ENCODE data around the gene CALN1. TPM values are rescaled to one million over a fixed set of nuclear protein-coding genes. Genes with fewer than 3 reads are reported as not detected.

CALN1 gene
- total RNA-seq, 4 donors from 2014 or later, result 0.04 TPM; not detected in 3

GRCh38 chr7:71784180-71784579 is 628.0 kb downstream of the CALN1 start:
- no peak for TF ChIP-seq POLR2AphosphoS5 (IDR thresholded peaks at IDR 0.05)
- no peak for TF ChIP-seq CTCF (IDR thresholded peaks at IDR 0.05)
- no peak for TF ChIP-seq POLR2A (IDR thresholded peaks at IDR 0.05)
- no peak for TF ChIP-seq EP300 (IDR thresholded peaks at IDR 0.05)
- H3K27me3 ChIP-seq, result peaks cover 24% of the 10 kb centered on the region
- WGBS, 2 donors (ENCODE audit: low coverage in 1 of 2), result 0% methylated on average over 1 of the region's 3 CpGs; no CpG with 5 or more reads in 1 of the 2 donors
- H3K36me3 ChIP-seq, result no peaks in the 10 kb centered on the region
- H3K4me3 ChIP-seq, result no peak overlapping the region
- peaks cover 0 to 22% (median 0%) of the 10 kb centered on the region in 3 donors for H3K9me3 ChIP-seq
- H3K4me1 ChIP-seq, result no peaks in the 10 kb centered on the region
- ATAC-seq, result no peak
- no peak overlapping the region for H3K27ac ChIP-seq

GRCh38 chr7:71783779-71784178 is 628.4 kb downstream of the CALN1 start:
- no peaks in the 10 kb centered on the region for H3K36me3 ChIP-seq
- peaks cover 0 to 22% (median 0%) of the 10 kb centered on the region in 3 donors for H3K9me3 ChIP-seq
- peaks cover 24% of the 10 kb centered on the region for H3K27me3 ChIP-seq
- no peaks in the 10 kb centered on the region for H3K4me1 ChIP-seq
- no peak for TF ChIP-seq EP300 (IDR thresholded peaks at IDR 0.05)
- TF ChIP-seq CTCF (IDR thresholded peaks at IDR 0.05), result no peak
- no peak for TF ChIP-seq POLR2A (IDR thresholded peaks at IDR 0.05)
- no peak for TF ChIP-seq POLR2AphosphoS5 (IDR thresholded peaks at IDR 0.05)
- no peak overlapping the region for H3K27ac ChIP-seq
- no peak for ATAC-seq
- 55 to 83% methylated on average over 3 of the region's 3 CpGs for WGBS, 2 donors (ENCODE audit: low coverage in 1 of 2)
- no peak overlapping the region for H3K4me3 ChIP-seq

GRCh38 chr7:71782051-71782450 is 630.1 kb downstream of the CALN1 start:
- Histone ChIP-seq H3K27ac (no peak overlapping the region), H3K4me1 (no peaks in the 10 kb centered on the region), H3K9me3 (peaks cover 0 to 8% (median 0%) of the 10 kb centered on the region in 3 donors), H3K36me3 (no peaks in the 10 kb centered on the region), H3K27me3 (peaks cover 24% of the 10 kb centered on the region), H3K4me3 (no peak overlapping the region)
- WGBS, 2 donors (ENCODE audit: low coverage in 1 of 2), result 82 to 90% methylated on average over 3 of the region's 3 CpGs
- ATAC-seq, result no peak
- TF ChIP-seq POLR2AphosphoS5 (IDR thresholded peaks at IDR 0.05), result no peak
- TF ChIP-seq POLR2A (IDR thresholded peaks at IDR 0.05), result no peak
- TF ChIP-seq CTCF (IDR thresholded peaks at IDR 0.05), result no peak
- TF ChIP-seq EP300 (IDR thresholded peaks at IDR 0.05), result no peak

GRCh38 chr7:71780282-71780681 is 631.9 kb downstream of the CALN1 start:
- ATAC-seq, result no peak

More at GRCh38 chr7:71780282-71780681, 631.9 kb downstream of the CALN1 start:
- Histone ChIP-seq H3K27ac (no peak overlapping the region), H3K4me3 (no peak overlapping the region), H3K27me3 (peaks cover 19% of the 10 kb centered on the region), H3K9me3 (no peaks in the 10 kb centered on the region), H3K4me1 (no peaks in the 10 kb centered on the region), H3K36me3 (no peaks in the 10 kb centered on the region)
- WGBS, 2 donors (ENCODE audit: low coverage in 1 of 2), result 26 to 53% methylated on average over 4 to 5 of the region's 7 CpGs
- TF ChIP-seq POLR2AphosphoS5 (IDR thresholded peaks at IDR 0.05), result no peak
- no peak for TF ChIP-seq CTCF (IDR thresholded peaks at IDR 0.05)
- TF ChIP-seq EP300 (IDR thresholded peaks at IDR 0.05), result no peak
- TF ChIP-seq POLR2A (IDR thresholded peaks at IDR 0.05), result no peak

All from gastroesophageal sphincter (tissue), 4 donors.